ENCODE measurements around the gene FGF18.

Gene FGF18

DNA sequence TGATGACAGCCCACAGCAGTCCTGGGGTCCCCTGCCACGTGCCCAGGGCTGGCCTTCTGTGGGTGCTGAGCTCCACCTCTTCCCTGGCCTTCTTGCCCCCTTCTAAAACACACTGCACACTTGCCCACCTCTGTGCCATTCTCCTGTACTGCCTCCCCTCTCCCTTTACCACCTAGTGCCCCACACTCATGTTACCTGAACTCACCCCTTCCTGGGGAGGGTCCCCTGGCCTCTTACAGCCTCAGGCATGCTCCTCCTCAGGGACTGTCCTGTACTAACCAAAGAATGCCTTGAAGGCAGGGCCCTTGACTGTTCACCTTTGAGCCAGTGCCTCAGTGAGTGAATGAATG, 60.3 kb downstream of the FGF18 start:
- H3K79me2 ChIP-seq (ENCODE audit: control insufficient read depth, low read length): no peaks in the 10 kb centered on the region
- H3K4me1 ChIP-seq (ENCODE audit: control insufficient read depth, low read length): no peaks in the 10 kb centered on the region
- H3K4me2 ChIP-seq (ENCODE audit: low read length): no peak overlapping the region
- no peak overlapping the region for H3K27ac ChIP-seq (ENCODE audit: low read depth, low read length)
- H3K36me3 ChIP-seq (ENCODE audit: control insufficient read depth, low read length): no peaks in the 10 kb centered on the region
- H3F3A ChIP-seq (ENCODE audit: control insufficient read depth, insufficient read depth): no peaks in the 10 kb centered on the region
- peaks cover 8% of the 10 kb centered on the region; the same call in 1 of the 2 replicates for H3K27me3 ChIP-seq (ENCODE audit: control insufficient read depth, low read length)
- H4K20me1 ChIP-seq (ENCODE audit: control insufficient read depth, insufficient read depth, low read depth, low read length): no peaks in the 10 kb centered on the region
- TF ChIP-seq EZH2phosphoT487 (IDR thresholded peaks at IDR 0.05; ENCODE audit: borderline replicate concordance, low read length): no peak
- TF ChIP-seq, protein P1, sequence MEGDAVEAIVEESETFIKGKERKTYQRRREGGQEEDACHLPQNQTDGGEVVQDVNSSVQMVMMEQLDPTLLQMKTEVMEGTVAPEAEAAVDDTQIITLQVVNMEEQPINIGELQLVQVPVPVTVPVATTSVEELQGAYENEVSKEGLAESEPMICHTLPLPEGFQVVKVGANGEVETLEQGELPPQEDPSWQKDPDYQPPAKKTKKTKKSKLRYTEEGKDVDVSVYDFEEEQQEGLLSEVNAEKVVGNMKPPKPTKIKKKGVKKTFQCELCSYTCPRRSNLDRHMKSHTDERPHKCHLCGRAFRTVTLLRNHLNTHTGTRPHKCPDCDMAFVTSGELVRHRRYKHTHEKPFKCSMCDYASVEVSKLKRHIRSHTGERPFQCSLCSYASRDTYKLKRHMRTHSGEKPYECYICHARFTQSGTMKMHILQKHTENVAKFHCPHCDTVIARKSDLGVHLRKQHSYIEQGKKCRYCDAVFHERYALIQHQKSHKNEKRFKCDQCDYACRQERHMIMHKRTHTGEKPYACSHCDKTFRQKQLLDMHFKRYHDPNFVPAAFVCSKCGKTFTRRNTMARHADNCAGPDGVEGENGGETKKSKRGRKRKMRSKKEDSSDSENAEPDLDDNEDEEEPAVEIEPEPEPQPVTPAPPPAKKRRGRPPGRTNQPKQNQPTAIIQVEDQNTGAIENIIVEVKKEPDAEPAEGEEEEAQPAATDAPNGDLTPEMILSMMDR (IDR thresholded peaks at IDR 0.05; ENCODE audit: low read depth, low read length, poor library complexity, severe bottlenecking): no peak
- no peaks in the 10 kb centered on the region for H3K9me2 ChIP-seq (replicated peaks; ENCODE audit: control insufficient read depth, low read length)
- no peak overlapping the region for H3K4me3 ChIP-seq (ENCODE audit: low read length)
- H3K9me3 ChIP-seq (ENCODE audit: control insufficient read depth, insufficient read depth, low read length): no peaks in the 10 kb centered on the region

DNA sequence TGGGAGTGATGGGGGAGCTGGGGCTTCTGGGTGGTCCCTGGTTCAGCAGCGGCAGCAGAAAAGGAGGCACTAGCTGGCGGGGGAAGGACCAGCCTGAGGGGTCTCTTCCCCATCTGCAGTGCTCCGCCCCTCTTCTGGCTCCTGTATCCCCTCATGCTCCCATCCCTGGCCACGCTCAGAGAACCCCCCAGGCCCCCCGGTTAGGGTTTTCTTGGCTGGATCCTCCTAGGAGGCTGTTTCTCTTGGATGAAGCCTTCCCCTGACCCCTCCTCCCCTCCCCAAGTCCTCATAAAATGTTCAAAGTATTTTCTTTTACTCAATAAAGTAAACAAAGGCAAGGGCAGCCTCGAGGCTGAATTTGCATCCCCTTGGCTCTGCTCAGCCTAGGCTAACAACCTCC, 60.8 kb downstream of the FGF18 start:
- H3K9me2 ChIP-seq (replicated peaks; ENCODE audit: control insufficient read depth, low read length): no peaks in the 10 kb centered on the region
- H3K27ac ChIP-seq (ENCODE audit: low read depth, low read length): no peak overlapping the region
- no peaks in the 10 kb centered on the region for H3K79me2 ChIP-seq (ENCODE audit: control insufficient read depth, low read length)
- H3K4me2 ChIP-seq (ENCODE audit: low read length): no peak overlapping the region
- TF ChIP-seq, protein P1 (IDR thresholded peaks at IDR 0.05; ENCODE audit: low read depth, low read length, poor library complexity, severe bottlenecking): no peak
- TF ChIP-seq EZH2phosphoT487 (IDR thresholded peaks at IDR 0.05; ENCODE audit: borderline replicate concordance, low read length): no peak
- H3K9me3 ChIP-seq (ENCODE audit: control insufficient read depth, insufficient read depth, low read length): no peaks in the 10 kb centered on the region
- no peaks in the 10 kb centered on the region for H3K36me3 ChIP-seq (ENCODE audit: control insufficient read depth, low read length)
- H3F3A ChIP-seq (ENCODE audit: control insufficient read depth, insufficient read depth): no peaks in the 10 kb centered on the region
- peaks cover 8% of the 10 kb centered on the region; the same call in 1 of the 2 replicates for H3K27me3 ChIP-seq (ENCODE audit: control insufficient read depth, low read length)
- no peaks in the 10 kb centered on the region for H4K20me1 ChIP-seq (ENCODE audit: control insufficient read depth, insufficient read depth, low read depth, low read length)
- no peaks in the 10 kb centered on the region for H3K4me1 ChIP-seq (ENCODE audit: control insufficient read depth, low read length)
- H3K4me3 ChIP-seq (ENCODE audit: low read length): no peak overlapping the region

DNA sequence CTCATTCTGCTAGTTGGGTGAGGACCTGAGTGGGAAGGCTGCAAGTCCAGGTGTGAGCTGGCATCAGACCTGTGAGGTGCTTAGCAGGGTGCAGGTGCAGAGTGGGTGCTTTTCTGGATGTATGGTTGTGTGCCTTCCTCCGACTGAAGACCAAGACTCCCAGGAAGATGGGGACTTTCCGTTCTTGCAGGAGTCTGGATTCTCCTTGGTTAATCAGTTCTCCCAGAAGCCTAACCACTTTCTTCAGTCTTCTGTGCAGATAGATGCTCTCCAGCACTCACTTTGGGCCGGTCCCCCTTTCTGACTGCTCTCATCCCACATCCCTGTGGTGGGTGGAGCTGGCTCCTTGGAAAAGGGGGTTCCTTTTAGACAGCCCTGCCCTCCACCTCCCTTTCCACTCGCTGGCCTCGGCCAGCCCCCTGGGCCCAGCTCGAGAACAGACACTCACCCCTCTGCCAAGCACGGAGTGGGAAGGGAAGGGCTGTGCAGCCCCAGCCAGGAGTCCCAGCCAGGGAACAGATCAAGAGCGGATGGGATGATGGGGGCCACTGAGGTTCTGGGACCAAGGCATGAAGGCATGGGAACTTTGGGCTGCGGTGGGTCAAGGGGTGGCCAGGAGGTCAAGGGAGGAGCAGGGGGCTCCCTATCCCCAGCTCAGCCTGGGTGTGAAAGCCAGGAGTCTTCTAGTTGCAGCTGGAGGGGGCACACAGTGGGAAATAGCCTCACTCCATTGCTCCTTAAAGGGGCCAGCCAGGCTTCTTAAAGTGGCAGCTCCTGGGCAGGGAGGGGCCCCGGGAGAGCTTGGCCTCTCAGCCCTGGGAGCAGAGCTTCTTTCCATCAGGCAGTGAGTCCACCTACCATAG, 62.4 kb downstream of the FGF18 start:
- H3K4me3 ChIP-seq (ENCODE audit: low read length): no peak overlapping the region
- H3K4me2 ChIP-seq (ENCODE audit: low read length): no peak overlapping the region
- no peaks in the 10 kb centered on the region for H3K36me3 ChIP-seq (ENCODE audit: control insufficient read depth, low read length)
- H3F3A ChIP-seq (ENCODE audit: control insufficient read depth, insufficient read depth): no peaks in the 10 kb centered on the region
- H4K20me1 ChIP-seq (ENCODE audit: control insufficient read depth, insufficient read depth, low read depth, low read length): no peaks in the 10 kb centered on the region
- H3K9me3 ChIP-seq (ENCODE audit: control insufficient read depth, insufficient read depth, low read length): no peaks in the 10 kb centered on the region
- no peak overlapping the region for H3K27ac ChIP-seq (ENCODE audit: low read depth, low read length)
- H3K27me3 ChIP-seq (ENCODE audit: control insufficient read depth, low read length): peaks cover 8% of the 10 kb centered on the region; the same call in 1 of the 2 replicates
- no peaks in the 10 kb centered on the region for H3K4me1 ChIP-seq (ENCODE audit: control insufficient read depth, low read length)
- H3K79me2 ChIP-seq (ENCODE audit: control insufficient read depth, low read length): no peaks in the 10 kb centered on the region
- TF ChIP-seq, protein P1 (IDR thresholded peaks at IDR 0.05; ENCODE audit: low read depth, low read length, poor library complexity, severe bottlenecking): no peak
- no peak for TF ChIP-seq EZH2phosphoT487 (IDR thresholded peaks at IDR 0.05; ENCODE audit: borderline replicate concordance, low read length)
- no peaks in the 10 kb centered on the region for H3K9me2 ChIP-seq (replicated peaks; ENCODE audit: control insufficient read depth, low read length)
